ENCODE measurements around the gene PTPN11. TPM values are rescaled to one million over a fixed set of nuclear protein-coding genes. Genes with fewer than 3 reads are reported as not detected.

Gene PTPN11
- total RNA-seq, 1 experiment from 2014 or later = 39.9 TPM

Other genes starting within 250 kb of the PTPN11 start
- gene HECTD4, start 36.5 kb upstream of the PTPN11 start, total RNA-seq (2014; rRNA removed; shearing (Covaris generic)) = 4.6 and 5.7 TPM in 2 replicates
- 2,428 and 2,919 TPM in 2 replicates for gene RPL6, start 9.3 kb upstream of the PTPN11 start, total RNA-seq (2014; rRNA removed; shearing (Covaris generic))